Hepatocyte (in vitro differentiated cells): ENCODE measurements around the gene AP1G2. TPM values are rescaled to one million over a fixed set of nuclear protein-coding genes. Genes with fewer than 3 reads are reported as not detected.

Experiments
- DNase-seq: peaks from one replicate; pipeline ENCODE4 v3.0.0-alpha.2; 2016; ENCODE audit warnings: low spot score
- H2AFZ ChIP-seq: fragments of 200-600 bp; sonication (generic); 2 replicates; pipeline ENCODE4 v1.6.0; 2016; ENCODE audit warnings: antibody characterized with exemption, mild to moderate bottlenecking
- H3K27ac ChIP-seq: fragments of 200-600 bp; sonication (generic); 2 replicates; pipeline ENCODE4 v1.5.1; 2016; ENCODE audit warnings: mild to moderate bottlenecking
- H3K27me3 ChIP-seq: fragments of 200-600 bp; sonication (generic); 2 replicates; pipeline ENCODE4 v1.6.1; 2016
- H3K36me3 ChIP-seq: fragments of 200-600 bp; sonication (generic); replicated peaks from 2 replicates; pipeline ENCODE4 v1.5.1; 2016; ENCODE audit warnings: low read depth; ENCODE audit not compliant: insufficient read depth
- H3K4me1 ChIP-seq: fragments of 200-600 bp; sonication (generic); 2 replicates; pipeline ENCODE4 v1.5.1; 2016; ENCODE audit warnings: mild to moderate bottlenecking, moderate library complexity; ENCODE audit not compliant: insufficient read depth
- H3K4me2 ChIP-seq: fragments of 200-600 bp; sonication (generic); 2 replicates; pipeline ENCODE4 v1.6.0; 2016
- H3K4me3 ChIP-seq: fragments of 200-600 bp; sonication (generic); 2 replicates; pipeline ENCODE4 v1.5.1; 2016; ENCODE audit warnings: mild to moderate bottlenecking
- H3K79me2 ChIP-seq: fragments of 200-600 bp; sonication (generic); 2 replicates; pipeline ENCODE4 v1.6.0; 2017; ENCODE audit warnings: mild to moderate bottlenecking
- H3K9me2 ChIP-seq: fragments of 200-600 bp; sonication (generic); replicated peaks from 2 replicates; pipeline ENCODE4 v1.6.0; 2017; ENCODE audit warnings: mild to moderate bottlenecking; ENCODE audit not compliant: insufficient read depth
- H3K9me3 ChIP-seq: fragments of 200-600 bp; sonication (generic); 2 replicates; pipeline ENCODE4 v1.5.1; 2016; ENCODE audit warnings: low read depth, mild to moderate bottlenecking
- H4K20me1 ChIP-seq: fragments of 200-600 bp; sonication (generic); 2 replicates; pipeline ENCODE4 v1.6.0; 2016; ENCODE audit warnings: mild to moderate bottlenecking; ENCODE audit not compliant: insufficient read depth, poor library complexity, severe bottlenecking
- CTCF ChIP-seq: fragments of 200-600 bp; sonication (generic); IDR thresholded peaks from 2 replicates; pipeline ENCODE4 v1.5.1; 2016; ENCODE audit warnings: antibody characterized with exemption, mild to moderate bottlenecking; ENCODE audit not compliant: poor library complexity
- EZH2 ChIP-seq: fragments of 200-600 bp; sonication (generic); IDR thresholded peaks from 2 replicates; pipeline ENCODE4 v1.6.1; 2016; ENCODE audit warnings: antibody characterized with exemption, mild to moderate bottlenecking, borderline replicate concordance
- EZH2phosphoT487 ChIP-seq: fragments of 200-600 bp; sonication (generic); IDR thresholded peaks from one replicate; pipeline ENCODE4 v1.6.1; 2018; ENCODE audit warnings: antibody characterized with exemption, mild to moderate bottlenecking, low read depth, moderate library complexity; ENCODE audit not compliant: unreplicated experiment, severe bottlenecking
- WGBS: methylation state at CpG from one replicate; pipeline ENCODE4 v1.1.6; 2016; ENCODE audit warnings: low lambda C conversion rate; ENCODE audit errors: missing lambda C conversion rate; 5-methylcytosine and 5-hydroxymethylcytosine counted together
- polyA plus RNA-seq: library from polyadenylated mRNA; unstranded; fragments of >200 nt; fragmentation: Nextera tagmentation; extraction: Ambion mirVana; gene quantifications from 2 replicates; pipeline ENCODE4 v1.2.1, GENCODE V29; 2016
- total RNA-seq: library from RNA; depleted of rRNA; stranded (reverse); fragments of >200 nt; gene quantifications from 2 replicates; pipeline ENCODE4 v1.2.3, GENCODE V29; 2014

The AP1G2 gene
- total and polyA plus RNA-seq, 2 experiments from 2014 or later, result 87.5 to 191 TPM

- Histone ChIP-seq H3K4me2 (no peak overlapping the region), H3K27me3 (no peaks in the 10 kb centered on the region), H3K4me3 (no peak overlapping the region), H3K36me3 (no peaks in the 10 kb centered on the region), H3K79me2 (no peaks in the 10 kb centered on the region), H4K20me1 (no peaks in the 10 kb centered on the region), H2AFZ (no peak overlapping the region), H3K4me1 (no peaks in the 10 kb centered on the region), H3K9me3 (no peaks in the 10 kb centered on the region), H3K9me2 (no peaks in the 10 kb centered on the region), H3K27ac (no peak overlapping the region)
- DNase-seq, result no peak
- TF ChIP-seq CTCF (no peak), EZH2 (no peak), EZH2phosphoT487 (no peak)
- 74% methylated on average over 4 of the region's 4 CpGs for WGBS
These were observed 48.9 kb downstream of the AP1G2 start for GRCh38 chr14:23518709-23519108.

- Histone ChIP-seq H2AFZ (no peak overlapping the region), H3K9me2 (no peaks in the 10 kb centered on the region), H3K4me2 (no peak overlapping the region), H3K27me3 (no peaks in the 10 kb centered on the region), H3K4me1 (no peaks in the 10 kb centered on the region), H3K36me3 (no peaks in the 10 kb centered on the region), H3K79me2 (no peaks in the 10 kb centered on the region), H3K4me3 (no peak overlapping the region), H3K27ac (no peak overlapping the region), H4K20me1 (no peaks in the 10 kb centered on the region), H3K9me3 (no peaks in the 10 kb centered on the region)
- no peak for DNase-seq
- no peak for TF ChIP-seq EZH2phosphoT487
- TF ChIP-seq EZH2, result no peak
- no peak for TF ChIP-seq CTCF
- 94% methylated on average over 6 of the region's 6 CpGs for WGBS
These were observed 49.8 kb downstream of the AP1G2 start for GRCh38 chr14:23517650-23518326.

GRCh38 chr14:23514644-23514957, 53.0 kb downstream of the AP1G2 start:
- H3K9me3 ChIP-seq, result no peaks in the 10 kb centered on the region
- no peak overlapping the region for H3K4me3 ChIP-seq
- TF ChIP-seq CTCF (no peak), EZH2phosphoT487 (no peak), EZH2 (no peak)
- 90% methylated on average over 3 of the region's 3 CpGs for WGBS
- H3K9me2 ChIP-seq, result no peaks in the 10 kb centered on the region
- H3K79me2 ChIP-seq, result no peaks in the 10 kb centered on the region
- H3K4me2 ChIP-seq, result no peak overlapping the region
- H3K36me3 ChIP-seq, result no peaks in the 10 kb centered on the region
- no peak overlapping the region for H3K27ac ChIP-seq
- DNase-seq, result no peak
- no peaks in the 10 kb centered on the region for H3K4me1 ChIP-seq
- H2AFZ ChIP-seq, result no peak overlapping the region
- no peaks in the 10 kb centered on the region for H4K20me1 ChIP-seq
- H3K27me3 ChIP-seq, result no peaks in the 10 kb centered on the region
